GM12873 (cell line): ENCODE results near the gene RPL5.

Source experiments
- CTCF ChIP-seq: IDR thresholded peaks from 2 replicates; pipeline ENCODE4 v1.5.1; 2012; ENCODE audit warnings: low read depth, mild to moderate bottlenecking, moderate library complexity, low read length, control low read depth; ENCODE audit not compliant: insufficient read depth; ENCODE audit errors: missing control alignments

Gene RPL5

GRCh38 chr1:92791487-92792066, 40.3 kb upstream of the RPL5 start:
- TF ChIP-seq CTCF = no peak

- no peak for TF ChIP-seq CTCF
These were observed 39.5 kb upstream of the RPL5 start for GRCh38 chr1:92792340-92792782.

- TF ChIP-seq CTCF = no peak
These were observed 36.7 kb upstream of the RPL5 start for GRCh38 chr1:92795166-92795565.

- no peak for TF ChIP-seq CTCF
These were observed 34.5 kb upstream of the RPL5 start for GRCh38 chr1:92797297-92797696.

GRCh38 chr1:92797961-92798360, 33.9 kb upstream of the RPL5 start:
- TF ChIP-seq CTCF = no peak

- TF ChIP-seq CTCF = no peak
These were observed 28.5 kb upstream of the RPL5 start for GRCh38 chr1:92803140-92803887.

- no peak for TF ChIP-seq CTCF
These were observed 27.1 kb upstream of the RPL5 start for GRCh38 chr1:92804721-92805201.
